GM12878 (cell line): ENCODE results near the gene CARD11. TPM values are rescaled to one million over a fixed set of nuclear protein-coding genes. Genes with fewer than 3 reads are reported as not detected.

Experiments
- ATAC-seq: fragments of 200-7000 bp; cut with Tn5 transposase; 3 replicates; pipeline ENCODE4 v1.9.1; 2020; ENCODE audit warnings: mild to moderate bottlenecking, moderate library complexity
- BruUV-seq: library from RNA; stranded (reverse); fragments of 400-500 nt; replicated peaks from 2 replicates; lab custom pipeline; 2021; lab: Mats Ljungman, UMichigan
- CTCF ChIA-PET: fragments of 300-600 bp; sonication (Branson Sonifier 250); formaldehyde crosslinking; extraction: SDS; loops from one replicate; lab custom pipeline; 2021; ENCODE audit warnings: inconsistent platforms; lab: Yijun Ruan, JAX
- POLR2A ChIA-PET: fragments of 350-600 bp; formaldehyde crosslinking; extraction: SDS; loops from one replicate; lab custom pipeline; 2021; ENCODE audit warnings: inconsistent platforms; lab: Charles Lee
- RAD21 ChIA-PET: fragments of 300-600 bp; sonication (Branson Sonifier 250); formaldehyde crosslinking; loops from one replicate; lab custom pipeline; 2023; ENCODE audit warnings: antibody characterized with exemption; ENCODE audit not compliant: unreplicated experiment; lab: Charles Lee
- SMC1A ChIA-PET: fragments of 300-600 bp; sonication (Branson Sonifier 250); formaldehyde crosslinking; loops from one replicate; lab custom pipeline; 2023; ENCODE audit not compliant: unreplicated experiment, uncharacterized antibody; lab: Charles Lee
- DNase-seq: peaks from one replicate; pipeline ENCODE4 v3.0.0-alpha.2; 2011; ENCODE audit warnings: low read depth, low spot score
- FAIRE-seq: peaks from 3 replicates; lab custom pipeline; 2011; peaks lifted over from hg19 to GRCh38; lab: Jason Lieb, UNC
- H2AFZ ChIP-seq: 2 replicates; pipeline ENCODE4 v1.6.0; 2011; ENCODE audit warnings: low read depth, low read length, control low read depth; ENCODE audit not compliant: control insufficient read depth
- H3K27ac ChIP-seq: 2 replicates; pipeline ENCODE4 v1.5.1; 2011; ENCODE audit warnings: control low read depth; ENCODE audit not compliant: control insufficient read depth, insufficient read depth
- H3K27me3 ChIP-seq, 2 experiments: replicated peaks in 1 of 2; 2 replicates each; pipeline versions ENCODE4 v1.6.0 to v1.6.1; 2011; ENCODE audit warnings: low read length in 1 of 2; ENCODE audit not compliant: control insufficient read depth in 2 of 2, insufficient read depth in 2 of 2
- H3K36me3 ChIP-seq, 2 experiments: 2 replicates each; pipeline ENCODE4 v1.5.1; 2011; ENCODE audit warnings: low read length in 1 of 2; ENCODE audit not compliant: control insufficient read depth in 2 of 2, insufficient read depth in 2 of 2
- H3K4me1 ChIP-seq: 2 replicates; pipeline ENCODE4 v1.6.1; 2011; ENCODE audit warnings: mild to moderate bottlenecking, low read length, moderate library complexity, mixed read lengths; ENCODE audit not compliant: control insufficient read depth, insufficient read depth
- H3K4me2 ChIP-seq: 2 replicates; pipeline ENCODE4 v1.6.0; 2011; ENCODE audit warnings: control low read depth; ENCODE audit not compliant: control insufficient read depth, insufficient read depth
- H3K4me3 ChIP-seq: fragments of 200-600 bp; sonication (generic); 2 replicates; pipeline ENCODE4 v1.5.1; 2016
- H3K79me2 ChIP-seq: 2 replicates; pipeline ENCODE4 v1.6.0; 2011; ENCODE audit warnings: low read length; ENCODE audit not compliant: control insufficient read depth, insufficient read depth
- H3K9ac ChIP-seq: 2 replicates; pipeline ENCODE4 v1.8.0; 2011; ENCODE audit warnings: low read length, control low read depth, mixed read lengths; ENCODE audit not compliant: control insufficient read depth, insufficient read depth
- H3K9me3 ChIP-seq: replicated peaks from 3 replicates; pipeline ENCODE4 v1.5.1; 2011; ENCODE audit warnings: mild to moderate bottlenecking, low read length; ENCODE audit not compliant: control insufficient read depth, insufficient read depth
- H4K20me1 ChIP-seq: 2 replicates; pipeline ENCODE4 v1.6.0; 2011; ENCODE audit not compliant: control insufficient read depth, insufficient read depth
- CREB1 ChIP-seq: IDR thresholded peaks from 2 replicates; pipeline ENCODE4 v1.6.1; 2012; ENCODE audit warnings: low read depth, mild to moderate bottlenecking, inconsistent platforms
- CREM ChIP-seq: IDR thresholded peaks from 2 replicates; pipeline ENCODE4 v1.6.1; 2014; ENCODE audit warnings: antibody characterized with exemption, low read depth
- NFYA ChIP-seq: IDR thresholded peaks from 2 replicates; pipeline ENCODE4 v1.6.1; 2011; ENCODE audit warnings: low read depth, mild to moderate bottlenecking, low read length, improper control_type of control experiment, borderline replicate concordance
- SMARCA5 ChIP-seq: fragments of 450-650 bp; IDR thresholded peaks from 2 replicates; pipeline ENCODE4 v1.6.1; 2017; ENCODE audit warnings: mild to moderate bottlenecking
- STAT1 ChIP-seq: fragments of 450-650 bp; conservative IDR thresholded peaks from 2 replicates; pipeline ENCODE4 v1.6.1; 2014; ENCODE audit warnings: antibody characterized with exemption, mild to moderate bottlenecking
- YBX1 ChIP-seq: fragments of 450-650 bp; IDR thresholded peaks from 2 replicates; pipeline ENCODE4 v1.6.1; 2016; ENCODE audit warnings: antibody characterized with exemption
- ZBED1 ChIP-seq: IDR thresholded peaks from 2 replicates; pipeline ENCODE4 v1.6.1; 2016; ENCODE audit warnings: borderline replicate concordance
- ZNF217 ChIP-seq: fragments of 450-650 bp; IDR thresholded peaks from 2 replicates; pipeline ENCODE4 v1.6.1; 2017; ENCODE audit warnings: antibody characterized with exemption, mild to moderate bottlenecking
- ZNF622 ChIP-seq: fragments of 450-650 bp; IDR thresholded peaks from 2 replicates; pipeline ENCODE4 v1.6.1; 2017; ENCODE audit warnings: mild to moderate bottlenecking, inconsistent platforms
- WGBS: methylation state at CpG from one replicate; pipeline ENCODE4 v1.1.6; 2016; ENCODE audit warnings: low lambda C conversion rate; ENCODE audit not compliant: insufficient replicate concordance, insufficient coverage; ENCODE audit errors: missing lambda C conversion rate; 5-methylcytosine and 5-hydroxymethylcytosine counted together
- in situ Hi-C: fragments of 300-500 bp; cut with MboI; formaldehyde crosslinking; loops from 9 replicates; pipeline ENCODE4 v1.14.3; 2018; ENCODE audit warnings: mixed read lengths
- intact Hi-C: fragments of 100-400 bp; cut with micrococcal nuclease; formaldehyde crosslinking; loops from one replicate; pipeline ENCODE4 v1.14.2; 2022; ENCODE audit not compliant: unreplicated experiment
- polyA plus RNA-seq, 11 experiments: library from polyadenylated mRNA; depleted of rRNA in 4 of 11; unstranded in 6 of 11; stranded (reverse) in 5 of 11; fragments of >200 nt; fragmentation: Nextera tagmentation in 4 of 11; fragmentation: Illumina TruSeq in 1 of 11; extraction: Ambion mirVana in 4 of 11; extraction: Trizol in 1 of 11; gene quantifications; 1 replicate in 1 of 11; 2 replicates in 10 of 11; pipeline versions ENCODE4 v1.2.1 to v1.2.3, GENCODE V29; 2011 to 2016; ENCODE audit warnings: inconsistent platforms in 2 of 11, missing spikeins in 2 of 11, low read depth in 1 of 11
- total RNA-seq, 4 experiments: library from RNA; depleted of rRNA in 3 of 4; stranded (reverse); fragments of >200 nt in 3 of 4; fragmentation: Illumina TruSeq in 1 of 4; extraction: Trizol in 1 of 4; gene quantifications; 2 replicates each; pipeline versions ENCODE4 v1.2.1 to v1.2.3, GENCODE V29; 2013 to 2021
- TF ChIP-seq, protein P1 (sequence below): IDR thresholded peaks from 2 replicates; pipeline ENCODE4 v1.6.1; 2011; ENCODE audit warnings: borderline replicate concordance, low read depth, mild to moderate bottlenecking, moderate library complexity, low read length; ENCODE audit not compliant: insufficient read depth, poor library complexity, severe bottlenecking
- TF ChIP-seq, protein P2 (sequence below): IDR thresholded peaks from 2 replicates; pipeline ENCODE4 v1.6.1; 2011; ENCODE audit warnings: low read depth, mild to moderate bottlenecking, low read length, moderate library complexity, borderline replicate concordance; ENCODE audit errors: extremely low read depth
- TF ChIP-seq, protein P3 (sequence below): fragments of 450-650 bp; IDR thresholded peaks from 2 replicates; pipeline ENCODE4 v1.6.1; 2017; ENCODE audit warnings: antibody characterized with exemption, mild to moderate bottlenecking, moderate library complexity
- TF ChIP-seq, protein P4 (sequence below): IDR thresholded peaks from 2 replicates; pipeline ENCODE4 v1.6.1; 2012; ENCODE audit warnings: low read length, inconsistent platforms

CARD11 gene
- total and polyA plus RNA-seq, 10 of the 15 experiments (the other 5 are each of a cell fraction or from before 2014, with no cell fraction given) = 0.27 to 72.0 (median 28.4) TPM

DNA sequence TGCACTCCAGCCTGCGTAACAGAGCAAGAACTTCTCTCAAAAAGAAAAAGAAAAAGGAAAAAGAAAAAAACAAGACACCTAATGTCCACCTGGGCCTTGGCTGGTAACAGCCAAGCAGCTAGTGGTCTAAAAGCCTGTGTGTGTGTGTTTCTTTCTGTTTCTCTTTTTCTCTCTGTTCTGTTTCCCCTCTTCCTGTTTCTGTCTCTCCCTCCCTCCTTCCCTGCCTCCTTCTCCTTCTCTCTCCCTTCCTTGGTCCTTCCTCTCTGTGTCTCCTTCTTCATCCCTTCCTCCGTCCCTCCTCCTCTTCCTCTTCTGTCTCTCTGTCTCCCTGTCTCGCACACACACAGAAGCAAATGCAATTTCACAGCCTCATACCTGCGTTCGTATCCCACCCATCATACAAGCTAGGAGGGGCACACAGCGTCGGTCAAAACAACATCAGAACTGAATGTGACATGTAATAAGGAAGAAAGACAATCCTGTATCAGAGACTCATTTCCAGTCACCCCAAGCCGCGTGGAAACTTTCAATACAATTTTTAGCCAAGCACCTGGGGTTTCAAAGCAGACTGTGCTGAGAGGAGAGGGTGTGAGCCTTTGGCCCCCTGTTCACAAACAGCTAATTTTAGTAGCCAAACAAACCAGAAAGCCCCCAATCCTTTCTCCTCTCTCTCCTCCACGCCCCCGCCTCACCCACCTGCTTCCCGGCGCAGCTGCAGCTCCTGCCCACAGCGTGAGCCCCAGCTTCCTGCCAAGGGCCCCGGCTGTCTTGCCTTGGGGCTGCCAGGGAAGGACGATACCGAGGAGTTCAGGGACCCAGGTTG is 149.3 kb downstream of the CARD11 start (continued):
- TF ChIP-seq, protein P1, sequence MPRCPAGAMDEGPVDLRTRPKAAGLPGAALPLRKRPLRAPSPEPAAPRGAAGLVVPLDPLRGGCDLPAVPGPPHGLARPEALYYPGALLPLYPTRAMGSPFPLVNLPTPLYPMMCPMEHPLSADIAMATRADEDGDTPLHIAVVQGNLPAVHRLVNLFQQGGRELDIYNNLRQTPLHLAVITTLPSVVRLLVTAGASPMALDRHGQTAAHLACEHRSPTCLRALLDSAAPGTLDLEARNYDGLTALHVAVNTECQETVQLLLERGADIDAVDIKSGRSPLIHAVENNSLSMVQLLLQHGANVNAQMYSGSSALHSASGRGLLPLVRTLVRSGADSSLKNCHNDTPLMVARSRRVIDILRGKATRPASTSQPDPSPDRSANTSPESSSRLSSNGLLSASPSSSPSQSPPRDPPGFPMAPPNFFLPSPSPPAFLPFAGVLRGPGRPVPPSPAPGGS = peak; percentile 64
- TF ChIP-seq SMARCA5 = no peak
- TF ChIP-seq, protein P2, sequence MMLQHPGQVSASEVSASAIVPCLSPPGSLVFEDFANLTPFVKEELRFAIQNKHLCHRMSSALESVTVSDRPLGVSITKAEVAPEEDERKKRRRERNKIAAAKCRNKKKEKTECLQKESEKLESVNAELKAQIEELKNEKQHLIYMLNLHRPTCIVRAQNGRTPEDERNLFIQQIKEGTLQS = no peak
- TF ChIP-seq, all 136 proteins: peak for 46

DNA sequence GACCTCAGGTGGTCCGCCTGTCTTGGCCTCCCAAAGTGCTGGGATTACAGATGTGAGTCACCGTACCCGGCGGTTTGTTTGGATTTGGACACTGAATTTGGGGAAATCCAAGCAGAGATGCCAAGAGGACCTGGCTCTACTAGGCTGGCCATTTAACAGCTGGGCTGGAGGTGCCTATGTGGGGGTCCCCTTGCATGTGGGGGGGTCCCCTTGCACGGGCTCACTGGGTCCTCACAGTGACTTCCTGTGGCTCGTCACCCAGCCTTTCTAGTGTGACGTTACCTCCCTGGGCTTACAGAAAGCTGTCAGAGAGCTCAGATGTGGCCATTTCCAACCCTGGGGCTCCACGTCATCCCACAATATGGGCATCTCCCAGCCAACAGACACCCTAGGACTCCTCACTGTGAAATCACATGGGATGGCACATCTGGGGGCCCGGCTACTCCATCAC is 150.2 kb downstream of the CARD11 start:
- peaks cover 23% of the 10 kb centered on the region for H3K4me1 ChIP-seq
- FAIRE-seq = no peak
- no peak for TF ChIP-seq ZBED1
- no peak for TF ChIP-seq STAT1
- TF ChIP-seq ZNF217 = no peak
- TF ChIP-seq ZNF622 = no peak
- TF ChIP-seq CREB1 = peak; percentile 71
- TF ChIP-seq, protein P3, sequence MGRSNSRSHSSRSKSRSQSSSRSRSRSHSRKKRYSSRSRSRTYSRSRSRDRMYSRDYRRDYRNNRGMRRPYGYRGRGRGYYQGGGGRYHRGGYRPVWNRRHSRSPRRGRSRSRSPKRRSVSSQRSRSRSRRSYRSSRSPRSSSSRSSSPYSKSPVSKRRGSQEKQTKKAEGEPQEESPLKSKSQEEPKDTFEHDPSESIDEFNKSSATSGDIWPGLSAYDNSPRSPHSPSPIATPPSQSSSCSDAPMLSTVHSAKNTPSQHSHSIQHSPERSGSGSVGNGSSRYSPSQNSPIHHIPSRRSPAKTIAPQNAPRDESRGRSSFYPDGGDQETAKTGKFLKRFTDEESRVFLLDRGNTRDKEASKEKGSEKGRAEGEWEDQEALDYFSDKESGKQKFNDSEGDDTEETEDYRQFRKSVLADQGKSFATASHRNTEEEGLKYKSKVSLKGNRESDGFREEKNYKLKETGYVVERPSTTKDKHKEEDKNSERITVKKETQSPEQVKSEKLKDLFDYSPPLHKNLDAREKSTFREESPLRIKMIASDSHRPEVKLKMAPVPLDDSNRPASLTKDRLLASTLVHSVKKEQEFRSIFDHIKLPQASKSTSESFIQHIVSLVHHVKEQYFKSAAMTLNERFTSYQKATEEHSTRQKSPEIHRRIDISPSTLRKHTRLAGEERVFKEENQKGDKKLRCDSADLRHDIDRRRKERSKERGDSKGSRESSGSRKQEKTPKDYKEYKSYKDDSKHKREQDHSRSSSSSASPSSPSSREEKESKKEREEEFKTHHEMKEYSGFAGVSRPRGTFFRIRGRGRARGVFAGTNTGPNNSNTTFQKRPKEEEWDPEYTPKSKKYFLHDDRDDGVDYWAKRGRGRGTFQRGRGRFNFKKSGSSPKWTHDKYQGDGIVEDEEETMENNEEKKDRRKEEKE = no peak
- no peak for TF ChIP-seq YBX1
- no peak for TF ChIP-seq NFYA
- TF ChIP-seq, protein P4, sequence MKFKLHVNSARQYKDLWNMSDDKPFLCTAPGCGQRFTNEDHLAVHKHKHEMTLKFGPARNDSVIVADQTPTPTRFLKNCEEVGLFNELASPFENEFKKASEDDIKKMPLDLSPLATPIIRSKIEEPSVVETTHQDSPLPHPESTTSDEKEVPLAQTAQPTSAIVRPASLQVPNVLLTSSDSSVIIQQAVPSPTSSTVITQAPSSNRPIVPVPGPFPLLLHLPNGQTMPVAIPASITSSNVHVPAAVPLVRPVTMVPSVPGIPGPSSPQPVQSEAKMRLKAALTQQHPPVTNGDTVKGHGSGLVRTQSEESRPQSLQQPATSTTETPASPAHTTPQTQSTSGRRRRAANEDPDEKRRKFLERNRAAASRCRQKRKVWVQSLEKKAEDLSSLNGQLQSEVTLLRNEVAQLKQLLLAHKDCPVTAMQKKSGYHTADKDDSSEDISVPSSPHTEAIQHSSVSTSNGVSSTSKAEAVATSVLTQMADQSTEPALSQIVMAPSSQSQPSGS = no peak
- peak; percentile 73; the same call in 1 of the 2 replicates for TF ChIP-seq CREM

More for the DNA sequence above, 150.2 kb downstream of the CARD11 start:
- Histone ChIP-seq H3K27me3 (no peaks in the 10 kb centered on the region), H3K79me2 (no peaks in the 10 kb centered on the region), H3K27ac (peak overlapping the region; percentile 84), H4K20me1 (no peaks in the 10 kb centered on the region), H3K36me3 (no peaks in the 10 kb centered on the region), H3K9ac (peak overlapping the region; percentile 7; the same call in 1 of the 2 replicates), H3K4me2 (peak overlapping the region; percentile 74), H2AFZ (0 out of 2 replicates have a peak overlapping the region, but pooled peaks have one; percentile 37), H3K4me3 (no peak overlapping the region), H3K9me3 (no peaks in the 10 kb centered on the region; the same call in 2 of the 3 replicates)
- 41% methylated on average over 9 of the region's 9 CpGs for WGBS
- CTCF ChIA-PET = interaction anchor here (0.7 to 2.7 kb wide), 15 partner anchors 26 to 261 kb away, joined by 3 to 19 read pairs (median 7); no protein-coding TSS in a partner anchor
- ATAC-seq (peak; percentile 9), DNase-seq (no peak)
- RAD21 ChIA-PET = interaction anchor here (0.6 to 3.6 kb wide), 15 partner anchors 10 to 261 kb away, joined by 3 to 34 read pairs (median 4); no protein-coding TSS in a partner anchor
- POLR2A ChIA-PET = interaction anchor here (0.6 to 1.8 kb wide), 5 partner anchors 9 to 175 kb away, joined by 4 to 6 read pairs (median 4); no protein-coding TSS in a partner anchor
- intact Hi-C loops = loop anchor here (5.0 kb wide), 1 partner anchor 149 kb away; the partner anchor contains the start of gene CARD11
- SMC1A ChIA-PET = interaction anchor here (0.6 to 5.0 kb wide), 15 partner anchors 10 to 1422 kb away, joined by 3 to 58 read pairs (median 5); partner anchors contain the start of gene CARD11
- in situ Hi-C loops = no loop called here
- no TSS peak for BruUV-seq
